GM18951 (cell line): Measurements from ENCODE around the gene TAAR1.
"Not testable (repeated sequence)": the region's sequence is repeated elsewhere in the genome, so short reads cannot be mapped to it uniquely, and the experiment has no call there.

Experiments used
- POLR2A ChIP-seq: IDR thresholded peaks from 4 replicates; pipeline ENCODE4 v1.6.1; 2011; ENCODE audit warnings: mild to moderate bottlenecking; ENCODE audit not compliant: insufficient read length, insufficient read depth; ENCODE audit errors: extremely low read depth
- in situ Hi-C: fragments of 300-500 bp; cut with MboI; formaldehyde crosslinking; loops from one replicate; pipeline ENCODE4 v1.12.0; 2022; ENCODE audit warnings: low sequenced_read_pairs, mixed read lengths, inconsistent platforms; ENCODE audit not compliant: unreplicated experiment

The TAAR1 gene

GRCh38 chr6:132634796-132635195 lies 24.2 kb downstream of the TAAR1 start:
- no peak for TF ChIP-seq POLR2A
- in situ Hi-C loops = no loop called here

GRCh38 chr6:132633362-132633761 lies 25.6 kb downstream of the TAAR1 start:
- in situ Hi-C loops = no loop called here
- no peak for TF ChIP-seq POLR2A

- in situ Hi-C loops = no loop called here
- no peak for TF ChIP-seq POLR2A
Observed at GRCh38 chr6:132624175-132624574, 34.8 kb downstream of the TAAR1 start, which contains the start of gene TAAR2. Gene TAAR2 (minus strand): TSS chr6:132624275. CDS start chr6:132624275, 0 bp downstream.

- in situ Hi-C loops = no loop called here
- no peak for TF ChIP-seq POLR2A
Observed at GRCh38 chr6:132623106-132623845, 35.7 kb downstream of the TAAR1 start.

- in situ Hi-C loops = no loop called here
- TF ChIP-seq POLR2A = no peak
Observed at GRCh38 chr6:132616677-132617076, 42.3 kb downstream of the TAAR1 start.

- TF ChIP-seq POLR2A = no peak
- in situ Hi-C loops = no loop called here
Observed at GRCh38 chr6:132614554-132614953, 44.4 kb downstream of the TAAR1 start.

GRCh38 chr6:132612449-132613108 lies 46.4 kb downstream of the TAAR1 start:
- no peak for TF ChIP-seq POLR2A
- in situ Hi-C loops = no loop called here

GRCh38 chr6:132611616-132612015 lies 47.4 kb downstream of the TAAR1 start:
- no peak for TF ChIP-seq POLR2A
- in situ Hi-C loops = no loop called here

GRCh38 chr6:132607544-132608233 lies 51.3 kb downstream of the TAAR1 start:
- in situ Hi-C loops = no loop called here
- no peak for TF ChIP-seq POLR2A

- in situ Hi-C loops = no loop called here
Observed at GRCh38 chr6:132604635-132605152, 54.3 kb downstream of the TAAR1 start.

GRCh38 chr6:132600900-132601299 lies 58.1 kb downstream of the TAAR1 start:
- in situ Hi-C loops = not testable (repeated sequence)

More at GRCh38 chr6:132604635-132605152, 54.3 kb downstream of the TAAR1 start:
- no peak for TF ChIP-seq POLR2A

- TF ChIP-seq POLR2A = no peak
- in situ Hi-C loops = no loop called here
Observed at GRCh38 chr6:132598473-132598872, 60.5 kb downstream of the TAAR1 start.

- in situ Hi-C loops = no loop called here
- no peak for TF ChIP-seq POLR2A
Observed at GRCh38 chr6:132596201-132596600, 62.8 kb downstream of the TAAR1 start.
